Omental fat pad (tissue), 4 donors: ENCODE measurements around the gene CBX8. TPM values are rescaled to one million over a fixed set of nuclear protein-coding genes. Genes with fewer than 3 reads are reported as not detected.
A peak's percentile ranks its signal among the peaks of the same experiment; 100 is the strongest.

Experiments used
- ATAC-seq: fragments of 150-250 bp; one replicate; pipeline ENCODE4 v1.9.1; 2016; ENCODE audit warnings: mild to moderate bottlenecking, moderate library complexity; ENCODE audit not compliant: low FRiP score
- DNase-seq: peaks from one replicate; pipeline ENCODE4 v3.0.0-alpha.2; 2019; ENCODE audit warnings: low spot score
- total RNA-seq, 4 donors: library from RNA; depleted of rRNA; stranded (reverse); fragments of >200 nt; gene quantifications; one replicate each; pipeline ENCODE4 v1.1.0, GENCODE V29; 2016
- TF ChIP-seq, protein P1 (sequence below), 3 donors: fragments of 450-650 bp; IDR thresholded peaks; one replicate each; pipeline ENCODE4 v1.5.1; 2016 to 2017; ENCODE audit warnings: antibody characterized with exemption in 3 of 3, mild to moderate bottlenecking in 3 of 3, moderate library complexity in 2 of 3

The CBX8 gene
- total RNA-seq, 4 donors from 2014 or later: 0.88 to 2.2 (median 1.2) TPM

DNA sequence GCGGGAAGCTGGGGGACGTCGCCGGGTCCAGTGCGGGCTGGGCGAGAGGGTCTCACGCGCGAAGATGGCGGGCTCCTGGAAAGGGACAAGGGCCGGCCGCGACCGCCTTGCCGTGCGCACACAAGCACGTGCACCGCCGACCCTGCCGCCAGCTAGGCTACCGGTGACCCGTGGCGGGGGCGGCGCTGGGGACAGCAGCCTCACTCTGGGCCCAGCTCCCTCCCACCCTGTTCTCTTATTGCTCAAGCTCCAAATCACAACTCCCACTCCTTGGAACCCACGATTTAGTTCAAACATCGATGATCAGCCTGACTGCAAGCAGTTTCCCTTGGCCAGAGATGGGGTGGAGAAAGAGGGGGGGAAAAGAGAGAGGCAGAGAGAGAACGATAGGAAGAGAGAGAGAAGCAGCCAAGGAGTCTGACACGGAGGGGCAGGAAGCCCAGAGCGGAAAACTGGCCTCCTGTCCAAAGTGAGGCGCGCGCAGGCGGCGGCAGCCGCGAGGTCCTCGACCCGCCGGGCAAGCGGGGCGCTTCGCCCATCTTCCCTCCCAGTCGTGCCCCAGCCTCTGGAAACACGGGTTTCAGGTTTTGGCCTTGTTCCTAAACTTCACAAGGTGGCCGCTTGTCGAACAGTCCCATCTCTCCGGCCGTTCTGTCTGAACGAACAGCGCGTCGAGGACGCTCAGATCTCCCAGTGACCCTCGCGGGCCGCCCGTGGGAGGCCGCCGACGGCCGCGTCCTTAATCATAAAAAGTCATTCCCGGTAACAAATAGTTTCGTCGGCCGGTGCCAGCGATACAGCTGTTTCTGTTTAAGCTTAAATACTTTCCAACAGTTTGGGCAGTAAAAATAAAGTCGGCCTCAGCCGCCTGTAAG, 1.7 kb upstream of the CBX8 start:
- ATAC-seq: no peak

DNA sequence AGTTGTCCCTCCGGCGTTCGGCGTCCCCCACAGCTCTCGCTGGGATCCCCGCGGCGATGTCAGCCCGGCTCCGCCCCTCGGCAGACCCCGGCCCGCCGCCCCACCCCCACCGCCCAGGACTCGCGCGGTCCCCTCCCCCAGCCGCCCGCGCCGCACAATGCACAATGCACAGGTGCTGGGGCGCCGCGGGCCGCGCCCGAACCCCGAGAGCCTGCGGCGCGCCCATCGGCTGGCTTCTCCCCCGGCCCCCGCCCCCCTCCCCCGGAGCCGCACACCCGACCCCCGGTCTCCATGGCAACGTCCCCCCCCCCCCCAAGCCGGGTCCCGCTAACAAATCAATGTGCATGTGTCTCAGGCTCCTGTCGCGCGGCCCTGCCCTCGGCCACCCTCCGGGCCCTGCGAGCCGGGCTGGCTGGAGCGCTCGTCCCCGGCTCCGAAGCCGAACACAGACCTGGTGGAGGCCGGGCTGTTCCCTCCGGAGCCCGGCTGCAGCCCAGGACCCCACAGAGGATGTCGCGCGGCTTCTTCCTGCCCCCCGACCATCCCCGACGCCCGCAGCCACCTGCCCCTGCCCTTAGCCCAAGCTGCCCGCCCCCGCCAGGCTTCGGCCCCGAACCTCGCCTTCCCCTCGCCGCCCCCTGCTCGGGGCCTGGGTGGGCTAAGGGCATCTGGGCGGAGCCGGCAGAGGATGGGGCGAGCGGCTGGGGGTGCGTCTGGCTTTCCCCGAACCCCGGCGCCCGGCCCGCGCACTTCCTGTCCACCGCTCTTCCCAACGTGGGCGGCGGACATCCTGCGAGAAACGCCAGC, 818 bp upstream of the CBX8 start:
- no peak for DNase-seq
- TF ChIP-seq, protein P1, sequence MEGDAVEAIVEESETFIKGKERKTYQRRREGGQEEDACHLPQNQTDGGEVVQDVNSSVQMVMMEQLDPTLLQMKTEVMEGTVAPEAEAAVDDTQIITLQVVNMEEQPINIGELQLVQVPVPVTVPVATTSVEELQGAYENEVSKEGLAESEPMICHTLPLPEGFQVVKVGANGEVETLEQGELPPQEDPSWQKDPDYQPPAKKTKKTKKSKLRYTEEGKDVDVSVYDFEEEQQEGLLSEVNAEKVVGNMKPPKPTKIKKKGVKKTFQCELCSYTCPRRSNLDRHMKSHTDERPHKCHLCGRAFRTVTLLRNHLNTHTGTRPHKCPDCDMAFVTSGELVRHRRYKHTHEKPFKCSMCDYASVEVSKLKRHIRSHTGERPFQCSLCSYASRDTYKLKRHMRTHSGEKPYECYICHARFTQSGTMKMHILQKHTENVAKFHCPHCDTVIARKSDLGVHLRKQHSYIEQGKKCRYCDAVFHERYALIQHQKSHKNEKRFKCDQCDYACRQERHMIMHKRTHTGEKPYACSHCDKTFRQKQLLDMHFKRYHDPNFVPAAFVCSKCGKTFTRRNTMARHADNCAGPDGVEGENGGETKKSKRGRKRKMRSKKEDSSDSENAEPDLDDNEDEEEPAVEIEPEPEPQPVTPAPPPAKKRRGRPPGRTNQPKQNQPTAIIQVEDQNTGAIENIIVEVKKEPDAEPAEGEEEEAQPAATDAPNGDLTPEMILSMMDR (IDR thresholded peaks at IDR 0.05): no peak
- ATAC-seq: peak; percentile 1

More for the DNA sequence above, 1.7 kb upstream of the CBX8 start:
- TF ChIP-seq, protein P1 (IDR thresholded peaks at IDR 0.05): no peak
- no peak for DNase-seq

DNA sequence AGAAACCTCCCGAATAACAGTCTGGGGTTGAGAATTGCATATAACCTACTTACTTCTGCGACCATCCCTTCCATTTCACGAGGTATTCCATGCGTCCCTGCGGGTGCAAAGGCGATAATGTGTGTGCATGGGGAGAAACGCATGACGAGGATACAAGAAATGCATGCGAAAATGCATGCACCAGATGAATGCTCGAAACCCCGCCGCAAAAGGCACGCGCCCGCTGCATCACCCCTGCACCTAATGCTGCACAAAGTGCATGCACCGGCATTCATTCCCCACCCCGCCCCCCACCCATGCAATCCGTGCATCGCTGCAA, 474 bp downstream of the CBX8 start:
- DNase-seq: no peak
- ATAC-seq: no peak
- TF ChIP-seq, protein P1 (IDR thresholded peaks at IDR 0.05): no peak

DNA sequence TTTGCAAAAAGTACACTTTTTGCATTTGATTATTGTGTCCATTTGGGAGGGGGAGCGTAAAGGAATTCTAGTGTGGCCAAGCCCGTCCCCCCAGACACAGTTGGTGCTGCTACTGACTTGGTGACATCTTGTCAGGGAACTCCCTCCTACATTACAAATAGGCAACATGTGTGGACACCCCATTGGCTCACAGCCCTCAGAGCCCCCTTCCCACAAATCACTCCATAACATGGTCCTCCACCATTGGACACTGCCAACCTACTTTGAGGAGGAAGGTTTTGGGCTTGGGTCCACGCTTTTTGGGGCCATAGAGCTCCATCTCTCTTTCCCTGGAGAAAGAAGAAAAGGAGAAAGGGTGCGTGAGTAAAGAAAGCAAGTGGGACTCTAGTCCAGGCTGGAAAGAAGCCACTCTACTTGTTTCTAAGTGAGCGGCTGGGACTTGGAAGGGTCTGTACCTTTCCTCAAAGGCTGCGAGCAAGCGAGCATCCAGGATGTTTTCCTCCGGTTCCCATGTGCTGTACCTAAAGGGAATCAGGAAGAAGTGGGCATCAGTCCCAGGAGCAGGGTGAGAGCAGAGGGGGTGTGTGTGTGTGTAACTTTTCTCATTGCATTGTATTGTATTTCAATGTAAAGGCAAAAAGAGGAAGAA, 958 bp downstream of the CBX8 start:
- no peak for DNase-seq
- TF ChIP-seq, protein P1 (IDR thresholded peaks at IDR 0.05): no peak
- ATAC-seq: no peak

DNA sequence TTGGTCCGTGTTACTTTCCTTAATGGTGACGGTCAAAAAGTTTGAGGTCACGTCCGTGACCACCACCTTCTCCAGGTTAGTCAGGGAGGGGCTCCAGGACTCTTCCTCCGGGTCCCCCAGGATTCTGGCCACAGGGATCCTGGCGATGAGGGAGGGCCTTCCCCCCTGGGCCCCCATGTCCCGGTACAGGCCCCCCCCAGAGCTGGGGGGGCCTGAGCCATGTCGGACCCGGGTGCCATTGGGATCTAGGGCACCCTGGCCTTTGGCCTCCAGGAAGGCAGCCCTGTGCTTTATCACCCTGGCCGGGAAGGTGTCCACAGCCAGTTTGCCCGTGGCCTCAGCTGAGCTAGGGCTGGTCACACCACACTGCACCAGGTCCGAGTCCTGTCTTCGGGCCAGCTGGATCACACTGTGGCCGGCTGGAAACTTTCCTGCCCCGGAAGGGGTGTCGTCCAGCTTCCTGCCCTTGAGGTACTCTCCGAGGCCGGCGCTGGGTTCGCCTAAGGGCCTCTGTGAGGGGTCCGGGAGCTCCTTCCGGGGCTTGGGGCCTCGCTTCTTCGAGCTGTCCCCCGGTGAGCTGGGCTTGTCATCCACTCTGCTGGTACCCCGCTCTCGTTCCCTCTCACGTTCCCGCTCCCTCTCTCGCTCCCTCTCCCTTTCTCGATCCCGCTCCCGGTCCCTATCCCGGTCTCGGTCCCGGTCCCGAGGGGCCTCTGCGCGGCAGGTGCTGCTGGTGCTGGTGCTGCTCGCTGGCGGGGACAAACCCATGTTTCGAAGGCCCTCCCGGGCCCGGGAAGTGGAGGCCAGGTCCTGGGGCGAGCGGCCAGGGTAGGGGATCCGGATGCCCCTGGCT, 2.0 kb downstream of the CBX8 start:
- ATAC-seq (no peak), DNase-seq (no peak)
- TF ChIP-seq, protein P1 (IDR thresholded peaks at IDR 0.05): no peak

DNA sequence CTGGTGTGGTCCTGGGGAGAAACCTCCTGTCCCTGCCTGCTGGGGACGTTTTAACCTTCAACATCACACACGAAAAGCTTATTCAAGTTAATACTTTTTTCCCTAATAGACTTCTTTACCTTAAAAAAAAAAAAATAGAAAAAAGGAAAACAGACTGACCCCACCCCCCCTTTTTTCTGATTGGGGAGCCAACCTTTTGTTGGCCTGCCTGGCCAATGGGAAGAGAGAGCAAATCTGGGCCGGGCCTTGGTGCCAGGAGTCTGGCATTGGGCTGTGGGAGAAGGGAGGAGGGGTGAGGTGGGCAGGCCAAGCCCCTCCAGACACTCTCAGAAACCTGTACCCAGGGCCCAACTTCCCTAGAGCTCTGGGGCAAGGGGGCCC, 3.0 kb downstream of the CBX8 start:
- no peak for DNase-seq
- no peak for ATAC-seq
- TF ChIP-seq, protein P1 (IDR thresholded peaks at IDR 0.05): no peak
